Liver (tissue), 9 donors: ENCODE results near the gene CMPK1. TPM values are rescaled to one million over a fixed set of nuclear protein-coding genes. Genes with fewer than 3 reads are reported as not detected.

Experiments
- DNase-seq: peaks from one replicate; pipeline ENCODE4 v3.0.0-alpha.2; 2017; ENCODE audit warnings: low spot score
- H3K27ac ChIP-seq, 2 donors: one replicate each; pipeline ENCODE4 v1.7.0; 2013; ENCODE audit warnings: inconsistent platforms in 2 of 2, low read length in 2 of 2, control low read depth in 1 of 2, low read depth in 1 of 2, mild to moderate bottlenecking in 1 of 2
- H3K27me3 ChIP-seq, 4 donors: one replicate each; pipeline versions ENCODE4 v1.6.1 to v1.7.0; 2013; ENCODE audit warnings: low read length in 3 of 4, inconsistent platforms in 1 of 4, mild to moderate bottlenecking in 1 of 4, moderate library complexity in 1 of 4; ENCODE audit not compliant: control insufficient read depth in 4 of 4, insufficient read depth in 4 of 4
- H3K36me3 ChIP-seq, 4 donors: one replicate each; pipeline versions ENCODE4 v1.6.1 to v1.7.0; 2013; ENCODE audit warnings: low read length in 3 of 4, mild to moderate bottlenecking in 3 of 4, low read depth in 1 of 4, moderate library complexity in 1 of 4; ENCODE audit not compliant: control insufficient read depth in 4 of 4, insufficient read depth in 3 of 4
- H3K4me1 ChIP-seq, 4 donors: one replicate each; pipeline versions ENCODE4 v1.6.1 to v1.7.0; 2013; ENCODE audit warnings: low read length in 3 of 4, mild to moderate bottlenecking in 3 of 4, moderate library complexity in 1 of 4; ENCODE audit not compliant: control insufficient read depth in 4 of 4, insufficient read depth in 4 of 4
- H3K4me3 ChIP-seq, 3 donors: one replicate each; pipeline versions ENCODE4 v1.6.1 to v1.7.0; 2013; ENCODE audit warnings: low read length in 3 of 3, control low read depth in 1 of 3, low read depth in 1 of 3, mild to moderate bottlenecking in 1 of 3
- H3K9ac ChIP-seq, 2 donors: one replicate each; pipeline ENCODE4 v1.7.0; 2013; ENCODE audit warnings: low read length in 2 of 2, mild to moderate bottlenecking in 2 of 2, moderate library complexity in 2 of 2, control low read depth in 1 of 2, low read depth in 1 of 2
- H3K9me3 ChIP-seq, 4 donors: one replicate each; pipeline versions ENCODE4 v1.6.1 to v1.7.0; 2013; ENCODE audit warnings: low read length in 3 of 4; ENCODE audit not compliant: control insufficient read depth in 4 of 4
- EGR1 ChIP-seq, 2 donors: IDR thresholded peaks; 2 replicates each; pipeline ENCODE4 v1.6.1; 2016 to 2018; ENCODE audit warnings: antibody characterized with exemption in 2 of 2, low read depth in 2 of 2
- FOXA1 ChIP-seq: IDR thresholded peaks from 2 replicates; pipeline ENCODE4 v1.6.1; 2016; ENCODE audit warnings: antibody characterized with exemption
- GABPA ChIP-seq, 2 donors: IDR thresholded peaks in 1 of 2; conservative IDR thresholded peaks in 1 of 2; 2 replicates each; pipeline ENCODE4 v1.6.1; 2016; ENCODE audit warnings: antibody characterized with exemption in 2 of 2, mild to moderate bottlenecking in 1 of 2, moderate library complexity in 1 of 2
- HNF4A ChIP-seq, 2 donors: conservative IDR thresholded peaks; 2 replicates each; pipeline ENCODE4 v1.6.1; 2016; ENCODE audit warnings: antibody characterized with exemption in 2 of 2, mild to moderate bottlenecking in 2 of 2
- HNF4G ChIP-seq: IDR thresholded peaks from 2 replicates; pipeline ENCODE4 v1.6.1; 2016; ENCODE audit warnings: antibody characterized with exemption
- JUND ChIP-seq, 2 donors: IDR thresholded peaks; 2 replicates each; pipeline ENCODE4 v1.6.1; 2016; ENCODE audit warnings: antibody characterized with exemption in 2 of 2
- NR2F2 ChIP-seq: IDR thresholded peaks from 2 replicates; pipeline ENCODE4 v1.6.1; 2016; ENCODE audit warnings: antibody characterized with exemption
- RAD21 ChIP-seq, 2 donors: IDR thresholded peaks; 2 replicates each; pipeline ENCODE4 v1.6.1; 2016; ENCODE audit warnings: antibody characterized with exemption in 2 of 2, mild to moderate bottlenecking in 2 of 2
- RXRA ChIP-seq, 2 donors: IDR thresholded peaks; 2 replicates each; pipeline ENCODE4 v1.6.1; 2017 to 2018; ENCODE audit warnings: antibody characterized with exemption in 2 of 2, mild to moderate bottlenecking in 1 of 2
- SP1 ChIP-seq: IDR thresholded peaks from 2 replicates; pipeline ENCODE4 v1.6.1; 2018; ENCODE audit warnings: antibody characterized with exemption, mild to moderate bottlenecking
- TAF1 ChIP-seq: conservative IDR thresholded peaks from 2 replicates; pipeline ENCODE4 v1.6.1; 2016; ENCODE audit warnings: antibody characterized with exemption, mild to moderate bottlenecking
- WGBS: extraction: QIAGEN DNeasy Blood & Tissue Kit; methylation state at CpG from one replicate; pipeline ENCODE4 v1.1.7; 2013; 5-methylcytosine and 5-hydroxymethylcytosine counted together
- polyA plus RNA-seq, 2 donors: library from polyadenylated mRNA; stranded (reverse) in 1 of 2; unstranded in 1 of 2; fragments of 200-250 nt in 1 of 2; fragments of >200 nt in 1 of 2; fragmentation: Nextera tagmentation in 1 of 2; extraction: Ambion mirVana in 1 of 2; gene quantifications; one replicate each; pipeline versions ENCODE4 v1.2.1 to v1.2.3, GENCODE V29; 2013 to 2015
- total RNA-seq, 2 donors: library from RNA; depleted of rRNA; stranded (reverse); fragments of >200 nt; gene quantifications; one replicate each; pipeline ENCODE4 v1.2.3, GENCODE V29; 2014
- TF ChIP-seq, protein P1 (sequence below): IDR thresholded peaks from 2 replicates; pipeline ENCODE4 v1.6.1; 2016; ENCODE audit warnings: antibody characterized with exemption
- TF ChIP-seq, protein P2 (sequence below): IDR thresholded peaks from 2 replicates; pipeline ENCODE4 v1.6.1; 2016; ENCODE audit warnings: antibody characterized with exemption
- TF ChIP-seq, protein P3 (sequence below): IDR thresholded peaks from 2 replicates; pipeline ENCODE4 v1.6.1; 2016; ENCODE audit warnings: antibody characterized with exemption
- TF ChIP-seq, protein P4 (sequence below): fragments of 150-350 bp; IDR thresholded peaks from 2 replicates; pipeline ENCODE4 v1.5.1; 2017; ENCODE audit warnings: improper control_type of control experiment, low read depth, low read length; ENCODE audit not compliant: missing input control
- donor health status: healthy.
- donor health status: healthy.
- donor health status: healthy.
- donor health status: healthy.
- donor health status: healthy.

Gene CMPK1
- total and polyA plus RNA-seq, 4 donors: 66.8 to 146 (median 87.0) TPM

DNA sequence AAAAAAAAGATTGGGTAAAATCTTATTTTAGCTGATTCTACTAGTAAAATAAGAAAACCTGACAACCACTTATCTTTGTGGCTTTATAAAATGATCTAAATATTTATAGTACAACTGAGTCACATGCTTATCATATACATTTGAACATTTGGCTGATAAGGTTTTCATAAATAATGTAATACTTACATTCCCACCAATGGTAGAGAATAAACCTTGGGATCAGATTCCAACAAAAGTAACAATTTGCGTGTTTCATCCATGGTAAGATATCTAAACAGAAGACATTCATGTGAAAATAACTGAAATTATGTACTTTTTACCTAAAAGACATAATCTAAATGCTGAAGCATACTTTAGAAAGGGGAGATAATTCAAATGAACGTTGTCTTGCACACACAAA is 38.0 kb upstream of the CMPK1 start:
- TF ChIP-seq RAD21 (IDR thresholded peaks at IDR 0.05) (no peak), FOXA1 (no peak)
- H3K4me3 ChIP-seq: no peak overlapping the region

DNA sequence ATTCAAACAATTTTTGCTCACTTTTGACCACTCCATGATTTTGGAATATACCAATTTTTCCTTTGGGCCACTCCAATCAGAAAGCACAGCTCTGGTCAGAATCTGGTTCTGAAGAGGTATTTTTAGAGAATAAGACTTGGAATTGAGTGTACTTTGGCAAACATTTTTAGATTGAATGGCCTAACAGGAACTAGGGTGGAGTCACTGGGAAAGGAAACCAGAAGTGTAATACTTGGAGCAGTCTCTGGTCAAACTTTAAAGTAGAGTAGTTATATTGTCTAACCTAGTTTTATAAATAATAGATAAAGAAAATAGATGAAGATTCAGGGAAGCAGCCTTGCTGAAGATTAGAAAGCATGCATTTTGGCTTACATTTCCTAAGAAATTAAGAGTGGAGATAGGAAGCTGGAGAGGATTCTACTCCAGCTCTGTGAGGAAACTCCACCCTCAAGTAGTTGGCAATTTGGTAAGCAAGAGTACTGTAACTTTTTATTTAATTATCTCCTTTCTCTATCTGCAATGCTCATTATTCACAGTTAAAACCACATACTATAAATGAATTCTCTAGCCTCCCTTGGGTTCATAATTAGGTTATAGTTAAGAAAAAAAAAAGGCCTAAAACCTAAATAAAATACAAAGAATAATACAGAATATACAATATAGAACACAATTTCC is 35.4 kb upstream of the CMPK1 start:
- no peak for DNase-seq
- Histone ChIP-seq H3K36me3 (no peaks in the 10 kb centered on the region), H3K4me1 (no peaks in the 10 kb centered on the region), H3K4me3 (no peak overlapping the region), H3K9me3 (no peaks in the 10 kb centered on the region), H3K27me3 (no peaks in the 10 kb centered on the region), H3K27ac (no peak overlapping the region), H3K9ac (no peak overlapping the region)
- no peak for TF ChIP-seq RAD21 (IDR thresholded peaks at IDR 0.05)
- TF ChIP-seq RXRA (IDR thresholded peaks at IDR 0.05): no peak
- TF ChIP-seq GABPA (IDR thresholded peaks at IDR 0.05 in 1 of 2, conservative IDR thresholded peaks at IDR 0.05 in 1 of 2): no peak

More for the DNA sequence above, 38.0 kb upstream of the CMPK1 start:
- no peak for DNase-seq
- H3K9me3 ChIP-seq: no peaks in the 10 kb centered on the region
- 92% methylated on average over 2 of the region's 2 CpGs for WGBS
- H3K27ac ChIP-seq: no peak overlapping the region
- no peaks in the 10 kb centered on the region for H3K4me1 ChIP-seq
- no peaks in the 10 kb centered on the region for H3K36me3 ChIP-seq
- no peak overlapping the region for H3K9ac ChIP-seq
- no peaks in the 10 kb centered on the region for H3K27me3 ChIP-seq

DNA sequence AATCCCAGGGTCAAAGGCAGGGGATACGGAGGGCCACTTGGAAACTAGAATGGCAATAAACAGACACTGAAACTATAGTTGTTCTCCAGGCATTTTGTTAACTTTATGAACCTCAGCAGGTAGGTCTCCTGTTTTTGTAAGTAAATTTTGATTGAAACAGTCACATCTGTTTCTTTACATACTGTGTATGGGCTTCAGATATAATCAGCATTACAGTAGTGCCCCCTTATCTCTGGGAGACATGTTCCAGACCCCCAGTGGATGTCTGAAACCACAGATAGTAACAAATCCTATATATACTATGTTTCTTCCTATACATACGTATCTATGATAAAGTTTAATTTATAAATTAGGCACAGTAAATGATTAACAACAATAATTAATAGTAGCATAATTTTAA is 31.1 kb upstream of the CMPK1 start:
- H3K36me3 ChIP-seq: no peaks in the 10 kb centered on the region
- H3K9me3 ChIP-seq: no peaks in the 10 kb centered on the region
- H3K4me3 ChIP-seq: no peak overlapping the region
- H3K27me3 ChIP-seq: no peaks in the 10 kb centered on the region
- TF ChIP-seq, protein P1, sequence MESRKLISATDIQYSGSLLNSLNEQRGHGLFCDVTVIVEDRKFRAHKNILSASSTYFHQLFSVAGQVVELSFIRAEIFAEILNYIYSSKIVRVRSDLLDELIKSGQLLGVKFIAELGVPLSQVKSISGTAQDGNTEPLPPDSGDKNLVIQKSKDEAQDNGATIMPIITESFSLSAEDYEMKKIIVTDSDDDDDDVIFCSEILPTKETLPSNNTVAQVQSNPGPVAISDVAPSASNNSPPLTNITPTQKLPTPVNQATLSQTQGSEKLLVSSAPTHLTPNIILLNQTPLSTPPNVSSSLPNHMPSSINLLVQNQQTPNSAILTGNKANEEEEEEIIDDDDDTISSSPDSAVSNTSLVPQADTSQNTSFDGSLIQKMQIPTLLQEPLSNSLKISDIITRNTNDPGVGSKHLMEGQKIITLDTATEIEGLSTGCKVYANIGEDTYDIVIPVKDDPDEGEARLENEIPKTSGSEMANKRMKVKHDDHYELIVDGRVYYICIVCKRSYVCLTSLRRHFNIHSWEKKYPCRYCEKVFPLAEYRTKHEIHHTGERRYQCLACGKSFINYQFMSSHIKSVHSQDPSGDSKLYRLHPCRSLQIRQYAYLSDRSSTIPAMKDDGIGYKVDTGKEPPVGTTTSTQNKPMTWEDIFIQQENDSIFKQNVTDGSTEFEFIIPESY: no peak
- TF ChIP-seq EGR1 (IDR thresholded peaks at IDR 0.05; ENCODE audit: low read depth in 2 of 2): no peak
- TF ChIP-seq NR2F2: no peak
- TF ChIP-seq, protein P2, sequence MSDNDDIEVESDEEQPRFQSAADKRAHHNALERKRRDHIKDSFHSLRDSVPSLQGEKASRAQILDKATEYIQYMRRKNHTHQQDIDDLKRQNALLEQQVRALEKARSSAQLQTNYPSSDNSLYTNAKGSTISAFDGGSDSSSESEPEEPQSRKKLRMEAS: no peak
- TF ChIP-seq HNF4A (conservative IDR thresholded peaks at IDR 0.05): no peak
- TF ChIP-seq, protein P3, sequence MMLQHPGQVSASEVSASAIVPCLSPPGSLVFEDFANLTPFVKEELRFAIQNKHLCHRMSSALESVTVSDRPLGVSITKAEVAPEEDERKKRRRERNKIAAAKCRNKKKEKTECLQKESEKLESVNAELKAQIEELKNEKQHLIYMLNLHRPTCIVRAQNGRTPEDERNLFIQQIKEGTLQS: no peak
- H3K4me1 ChIP-seq: no peaks in the 10 kb centered on the region
- H3K9ac ChIP-seq: no peak overlapping the region
- 95% methylated on average over 2 of the region's 2 CpGs for WGBS
- DNase-seq: no peak
- H3K27ac ChIP-seq: no peak overlapping the region

DNA sequence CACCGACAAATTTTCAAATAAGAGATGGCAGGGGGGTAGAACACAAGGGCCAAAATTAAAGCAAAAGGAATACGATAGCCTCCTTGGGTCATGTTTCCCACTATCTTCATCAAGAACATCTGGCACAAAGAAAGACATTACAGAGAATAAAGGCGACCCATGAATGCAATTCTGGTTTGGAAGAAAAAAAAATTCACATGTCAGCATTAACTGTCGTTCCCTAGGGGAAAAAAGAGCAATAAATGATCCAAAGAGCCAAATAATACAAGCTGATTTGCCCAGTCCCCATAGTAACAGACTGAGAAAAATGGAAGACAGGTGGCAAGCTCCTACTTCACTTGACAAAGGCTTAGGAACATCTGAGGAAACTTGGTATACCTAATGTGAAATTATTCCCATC is 24.2 kb upstream of the CMPK1 start:
- Histone ChIP-seq H3K27ac (no peak overlapping the region), H3K9ac (no peak overlapping the region), H3K36me3 (no peaks in the 10 kb centered on the region), H3K4me1 (peaks cover 3 to 13% (median 9%) of the 10 kb centered on the region in 4 donors), H3K9me3 (no peaks in the 10 kb centered on the region), H3K27me3 (no peaks in the 10 kb centered on the region), H3K4me3 (no peak overlapping the region)
- no peak for DNase-seq
- no peak for TF ChIP-seq NR2F2
- TF ChIP-seq EGR1 (IDR thresholded peaks at IDR 0.05; ENCODE audit: low read depth in 2 of 2): no peak
- TF ChIP-seq HNF4A (conservative IDR thresholded peaks at IDR 0.05): no peak
- no peak for TF ChIP-seq TAF1
- no peak for TF ChIP-seq SP1
- TF ChIP-seq, protein P4, sequence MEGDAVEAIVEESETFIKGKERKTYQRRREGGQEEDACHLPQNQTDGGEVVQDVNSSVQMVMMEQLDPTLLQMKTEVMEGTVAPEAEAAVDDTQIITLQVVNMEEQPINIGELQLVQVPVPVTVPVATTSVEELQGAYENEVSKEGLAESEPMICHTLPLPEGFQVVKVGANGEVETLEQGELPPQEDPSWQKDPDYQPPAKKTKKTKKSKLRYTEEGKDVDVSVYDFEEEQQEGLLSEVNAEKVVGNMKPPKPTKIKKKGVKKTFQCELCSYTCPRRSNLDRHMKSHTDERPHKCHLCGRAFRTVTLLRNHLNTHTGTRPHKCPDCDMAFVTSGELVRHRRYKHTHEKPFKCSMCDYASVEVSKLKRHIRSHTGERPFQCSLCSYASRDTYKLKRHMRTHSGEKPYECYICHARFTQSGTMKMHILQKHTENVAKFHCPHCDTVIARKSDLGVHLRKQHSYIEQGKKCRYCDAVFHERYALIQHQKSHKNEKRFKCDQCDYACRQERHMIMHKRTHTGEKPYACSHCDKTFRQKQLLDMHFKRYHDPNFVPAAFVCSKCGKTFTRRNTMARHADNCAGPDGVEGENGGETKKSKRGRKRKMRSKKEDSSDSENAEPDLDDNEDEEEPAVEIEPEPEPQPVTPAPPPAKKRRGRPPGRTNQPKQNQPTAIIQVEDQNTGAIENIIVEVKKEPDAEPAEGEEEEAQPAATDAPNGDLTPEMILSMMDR: no peak
- TF ChIP-seq JUND (IDR thresholded peaks at IDR 0.05): no peak
- TF ChIP-seq GABPA (IDR thresholded peaks at IDR 0.05 in 1 of 2, conservative IDR thresholded peaks at IDR 0.05 in 1 of 2): no peak
- no peak for TF ChIP-seq RAD21 (IDR thresholded peaks at IDR 0.05)
- TF ChIP-seq, protein P3: no peak
- TF ChIP-seq, protein P1: no peak
- no peak for TF ChIP-seq HNF4G
- 93% methylated on average over 4 of the region's 4 CpGs for WGBS
